HG03520 (cell line): ENCODE results near the gene KRTAP11-1.

Source experiments
- ATAC-seq: cut with Tn5 transposase; IDR thresholded peaks from one replicate; pipeline ENCODE4 v1.9.1; 2021; ENCODE audit warnings: mild to moderate bottlenecking, moderate library complexity; ENCODE audit not compliant: unreplicated experiment

The KRTAP11-1 gene

GRCh38 chr21:30881480-30881879, at the start of gene KRTAP11-1:
TSS of gene KRTAP11-1 (minus strand) at chr21:30881580. CDS start at chr21:30881524, 56 bp downstream.
- ATAC-seq, result no peak

GRCh38 chr21:30924146-30924700, 42.8 kb upstream of the KRTAP11-1 start:
- ATAC-seq, result no peak

GRCh38 chr21:30921129-30921528, 39.7 kb upstream of the KRTAP11-1 start:
- ATAC-seq, result no peak

GRCh38 chr21:30917557-30917956, 36.2 kb upstream of the KRTAP11-1 start:
- ATAC-seq, result no peak

- ATAC-seq, result no peak
These were observed 19.5 kb upstream of the KRTAP11-1 start for GRCh38 chr21:30900881-30901280.

GRCh38 chr21:30882866-30883597, 1.7 kb upstream of the KRTAP11-1 start:
- no peak for ATAC-seq

- no peak for ATAC-seq
These were observed 466 bp downstream of the KRTAP11-1 start for GRCh38 chr21:30880914-30881313.

- ATAC-seq, result no peak
These were observed 6.9 kb downstream of the KRTAP11-1 start for GRCh38 chr21:30874526-30874925.

GRCh38 chr21:30847627-30848500, 33.5 kb downstream of the KRTAP11-1 start:
- ATAC-seq, result no peak

- ATAC-seq, result no peak
These were observed 38.4 kb downstream of the KRTAP11-1 start for GRCh38 chr21:30842990-30843389.

GRCh38 chr21:30839304-30839703, 42.1 kb downstream of the KRTAP11-1 start:
- no peak for ATAC-seq

- no peak for ATAC-seq
These were observed 42.8 kb downstream of the KRTAP11-1 start for GRCh38 chr21:30838536-30838935.

- ATAC-seq, result no peak
These were observed 50.1 kb downstream of the KRTAP11-1 start for GRCh38 chr21:30831194-30831765.
